ENCODE results near the gene POC1B.

GRCh38 chr12:89544681-89545184, 18.9 kb upstream of the POC1B start:
- TF ChIP-seq CTCF (conservative IDR thresholded peaks at IDR 0.05) (no peak), EZH2 (IDR thresholded peaks at IDR 0.05; ENCODE audit: low read depth) (no peak)
